NT2/D1 (cell line): ENCODE results near the gene HNRNPU.

Source experiments
- SUZ12 ChIP-seq: IDR thresholded peaks from 2 replicates; pipeline ENCODE4 v1.6.1; 2011; ENCODE audit not compliant: insufficient read length, insufficient read depth; ENCODE audit errors: extremely low read depth
- YY1 ChIP-seq: IDR thresholded peaks from 2 replicates; pipeline ENCODE4 v1.6.1; 2011; ENCODE audit not compliant: insufficient read length, insufficient read depth
- ZNF274 ChIP-seq: IDR thresholded peaks from 2 replicates; pipeline ENCODE4 v1.6.1; 2011; ENCODE audit warnings: mild to moderate bottlenecking, low read depth, low read length

- TF ChIP-seq ZNF274 (no peak), SUZ12 (no peak), YY1 (peak; percentile 70)
These were observed 28.8 kb downstream of the HNRNPU start, which contains the start of gene COX20 for GRCh38 chr1:244835276-244836134.
